ENCODE data around the gene NRG3.
A peak's percentile ranks its signal among the peaks of the same experiment; 100 is the strongest.

NRG3 gene

DNA sequence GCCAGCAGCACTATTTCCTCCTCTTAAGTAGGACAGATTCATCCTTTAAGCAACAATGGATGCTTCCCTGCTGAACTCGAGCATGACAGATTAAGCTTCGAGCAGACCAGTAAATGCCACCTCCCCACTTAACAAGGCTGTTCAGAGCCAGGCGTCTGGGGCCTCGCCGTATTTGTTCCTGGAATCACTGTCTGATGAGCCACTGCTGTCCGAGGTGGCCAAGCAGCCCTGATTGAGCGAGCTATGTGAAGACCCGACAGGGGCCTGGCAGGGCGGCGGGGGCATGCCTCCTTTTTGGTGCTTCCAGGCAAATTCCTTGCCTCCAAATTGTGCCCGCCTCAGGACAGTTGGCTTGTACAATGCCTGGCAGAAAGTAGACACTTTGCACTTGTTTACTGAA, 862.6 kb downstream of the NRG3 start:
- no peak for DNase-seq

DNA sequence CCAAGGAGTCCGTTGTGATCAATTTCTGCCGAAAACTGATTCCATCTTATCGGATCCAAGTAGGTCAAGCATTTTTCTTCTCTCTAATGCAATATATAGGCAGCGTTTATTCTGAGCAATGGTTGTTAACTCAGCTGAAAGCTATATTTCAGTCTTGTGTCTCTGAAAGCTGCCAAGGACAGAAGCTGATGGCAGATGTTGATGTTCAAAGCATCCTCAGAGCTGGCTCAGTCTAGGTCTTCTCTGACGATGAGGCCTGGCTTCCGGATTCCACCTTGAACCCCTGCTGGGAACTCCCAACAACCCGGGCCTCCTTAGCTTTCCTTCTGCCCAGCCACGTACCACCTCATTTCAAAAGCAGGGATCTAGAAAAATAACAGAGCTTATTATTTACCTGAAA, 863.6 kb downstream of the NRG3 start:
- no peak for DNase-seq

DNA sequence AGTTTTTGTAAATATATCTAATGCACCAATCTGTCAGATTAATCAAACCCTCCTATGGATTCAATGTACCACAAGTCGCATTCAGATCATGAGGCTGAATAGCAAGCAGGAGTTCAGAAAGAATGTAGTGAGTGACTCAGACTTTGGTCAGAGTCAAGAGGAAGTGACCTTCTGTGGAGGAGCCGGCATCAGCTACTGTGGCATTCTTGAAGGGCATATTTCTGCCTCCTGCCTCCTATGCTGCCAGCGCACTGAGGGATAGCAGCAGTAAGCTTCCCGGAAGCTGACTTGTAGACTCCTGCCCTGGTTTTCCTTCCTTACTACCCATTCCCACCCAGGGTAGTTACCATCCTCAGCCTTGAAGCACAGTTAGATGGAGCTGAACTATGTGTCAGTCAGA, 867.5 kb downstream of the NRG3 start:
- DNase-seq: no peak

DNA sequence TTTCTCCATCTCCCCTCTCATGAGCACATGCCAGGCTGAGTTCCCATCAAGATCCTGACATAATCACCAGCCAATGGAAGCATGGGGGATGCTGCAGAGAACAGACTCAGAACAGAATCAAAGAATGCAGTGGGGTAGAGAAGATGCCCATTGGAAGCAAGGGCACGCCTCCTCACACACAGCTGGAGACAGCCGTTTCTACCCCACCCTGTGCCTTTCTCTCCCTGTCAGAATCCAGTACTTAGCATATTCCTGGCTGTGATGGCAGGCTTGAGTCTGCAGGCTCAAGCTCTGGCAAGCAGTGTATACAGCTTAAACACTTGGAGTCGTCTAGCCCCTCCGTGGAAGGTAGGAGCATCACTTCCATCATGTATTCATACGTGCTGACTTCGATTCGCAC, 867.9 kb downstream of the NRG3 start:
- DNase-seq: no peak

DNA sequence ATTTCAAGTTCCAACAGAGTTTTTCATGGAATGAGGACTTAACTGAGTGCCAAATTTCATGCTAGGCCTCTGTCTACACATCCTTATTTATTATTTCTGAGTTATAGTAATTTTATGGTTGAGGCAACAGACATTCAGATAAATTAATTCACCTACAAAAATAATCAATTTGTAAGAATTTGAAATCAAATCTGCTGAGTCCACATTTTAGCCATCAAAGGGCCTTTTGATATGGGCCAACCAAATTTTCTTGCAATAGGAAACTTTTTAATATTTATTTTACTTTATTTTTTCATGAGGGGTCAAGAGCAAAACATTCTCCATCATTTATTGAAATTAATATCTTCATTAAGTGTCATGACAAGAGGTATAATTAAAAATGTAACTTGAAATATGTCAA, 875.5 kb downstream of the NRG3 start:
- no peak for DNase-seq

DNA sequence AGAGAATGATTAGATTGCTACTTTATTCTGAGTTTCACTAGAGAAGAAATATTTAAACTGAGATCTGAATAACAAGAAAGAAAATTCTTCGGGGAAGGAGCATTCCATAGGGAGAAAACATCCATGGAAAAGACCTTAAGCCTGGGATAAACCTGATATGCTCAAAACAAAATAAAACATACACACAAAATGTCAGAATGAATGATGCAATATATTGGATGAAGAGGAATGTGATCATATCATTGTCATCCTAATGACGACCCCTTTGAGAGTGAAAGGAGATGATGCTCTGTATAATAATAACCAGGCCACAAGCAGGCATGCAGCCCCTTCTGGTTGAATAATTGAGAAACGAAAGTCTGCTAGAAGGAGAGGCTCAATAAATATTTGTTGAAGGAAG, 882.4 kb downstream of the NRG3 start:
- no peak for DNase-seq

DNA sequence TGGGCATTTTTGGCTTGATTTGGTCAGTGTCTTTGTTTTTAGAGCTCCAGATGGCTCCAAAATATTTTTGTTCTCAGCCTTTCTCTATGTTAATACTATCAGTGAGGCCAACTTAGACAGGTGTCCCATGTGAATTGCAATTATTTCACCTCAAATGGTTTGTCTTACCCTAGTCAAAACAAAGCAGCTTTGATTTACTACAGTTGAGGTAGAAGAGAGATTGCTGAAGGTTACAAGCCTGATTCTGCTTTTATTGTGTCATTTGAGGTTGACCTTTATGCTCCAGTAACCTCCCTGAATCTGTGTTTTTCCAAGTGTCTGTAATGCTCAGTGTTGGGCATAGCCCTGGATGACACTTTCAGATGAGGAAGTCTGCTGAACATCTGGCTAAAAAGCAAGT, 882.9 kb downstream of the NRG3 start:
- no peak for DNase-seq

DNA sequence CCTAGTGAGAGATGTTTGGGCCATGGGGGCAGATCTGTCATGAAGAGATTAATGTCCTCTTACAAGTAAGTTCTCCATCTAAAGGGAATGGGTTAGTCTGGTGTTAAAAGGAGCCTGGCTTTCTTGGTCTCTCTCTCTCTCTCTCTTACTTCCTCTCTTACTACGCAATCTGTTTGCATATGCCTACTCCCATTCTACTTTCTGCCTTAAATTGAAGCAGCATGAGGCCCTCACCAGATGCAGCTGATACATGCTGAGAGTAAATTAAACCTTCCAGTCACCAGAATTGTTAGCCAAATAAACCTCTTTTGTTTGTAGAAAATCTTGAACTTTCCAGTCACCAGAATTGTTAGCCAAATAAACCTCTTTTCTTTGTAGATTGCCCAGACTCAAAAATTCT, 884.1 kb downstream of the NRG3 start:
- DNase-seq: no peak

DNA sequence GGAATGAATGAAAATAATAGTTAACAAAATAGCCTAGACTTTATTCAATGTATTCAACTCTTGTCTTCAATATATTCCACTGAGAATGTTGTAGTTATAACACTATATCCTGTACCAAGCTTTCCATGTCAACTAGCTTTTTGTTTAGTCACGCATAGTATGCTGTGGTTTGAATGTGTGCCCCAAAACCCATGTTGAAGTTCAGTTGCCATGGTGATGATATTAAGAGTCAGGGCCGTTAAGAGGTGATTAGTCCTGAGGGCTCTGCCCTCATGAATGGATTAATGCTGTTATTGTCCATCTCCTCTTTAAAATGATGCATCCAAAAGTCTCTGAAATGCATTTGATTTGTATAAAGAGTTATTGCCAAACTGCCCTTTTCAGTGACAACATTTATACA, 887.6 kb downstream of the NRG3 start:
- no peak for DNase-seq

DNA sequence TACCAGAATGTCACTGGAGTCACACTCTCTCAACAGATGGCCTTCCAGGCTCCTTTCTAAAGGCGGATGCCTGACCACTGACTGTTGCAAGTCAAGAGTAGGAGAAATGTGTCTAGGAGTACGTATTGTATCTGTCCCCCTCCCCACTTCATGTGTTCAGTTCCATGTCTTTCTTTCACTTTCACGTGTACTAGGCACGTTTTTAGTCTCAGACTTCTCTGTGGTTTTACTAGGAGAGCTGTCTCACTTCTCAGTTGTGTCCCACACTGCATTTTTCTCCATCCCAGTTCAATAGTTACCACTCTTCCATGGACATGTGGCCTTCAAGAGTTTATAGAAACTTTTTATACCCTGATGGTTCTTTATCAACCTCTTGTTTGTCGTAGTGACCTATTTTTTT, 893.0 kb downstream of the NRG3 start:
- no peak for DNase-seq

DNA sequence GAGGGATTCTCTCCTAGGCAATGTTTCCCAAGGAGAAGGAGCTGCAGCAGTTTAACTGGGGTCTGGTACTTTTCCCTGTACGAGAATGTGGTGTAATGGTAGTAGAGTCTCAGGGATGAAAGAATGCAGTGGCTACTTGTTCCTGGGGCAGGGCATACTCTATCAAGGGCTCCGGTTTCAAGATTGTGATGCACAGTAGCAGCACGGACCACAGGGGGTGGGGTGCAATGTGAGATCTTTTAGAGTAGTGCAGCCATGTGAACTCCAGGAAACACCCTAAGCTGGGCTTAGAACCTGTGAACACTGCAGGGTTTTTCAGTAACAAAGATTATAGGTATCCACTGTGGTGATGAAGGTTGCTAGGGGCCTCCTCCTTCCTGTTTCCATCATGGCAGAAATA, 903.9 kb downstream of the NRG3 start:
- DNase-seq: no peak

DNA sequence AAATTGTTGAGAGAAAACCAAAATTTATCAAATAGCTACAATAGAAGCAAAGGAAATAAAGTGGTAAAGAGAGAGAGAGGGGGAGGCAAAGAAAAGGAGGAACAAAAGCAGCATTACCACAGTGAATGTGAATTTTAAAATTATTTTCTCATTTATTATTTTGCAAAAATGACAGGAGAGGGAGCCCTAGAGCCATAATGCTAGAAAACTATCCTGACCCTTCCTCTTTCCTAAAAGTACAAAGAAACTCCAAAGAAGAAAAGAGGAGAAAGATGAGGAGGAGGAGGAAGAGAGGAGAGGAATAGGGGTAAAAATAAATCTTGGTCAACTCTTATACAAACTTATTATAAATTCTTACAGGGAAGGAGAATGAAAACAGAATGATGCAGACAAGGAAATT, 921.5 kb downstream of the NRG3 start:
- no peak for DNase-seq

DNA sequence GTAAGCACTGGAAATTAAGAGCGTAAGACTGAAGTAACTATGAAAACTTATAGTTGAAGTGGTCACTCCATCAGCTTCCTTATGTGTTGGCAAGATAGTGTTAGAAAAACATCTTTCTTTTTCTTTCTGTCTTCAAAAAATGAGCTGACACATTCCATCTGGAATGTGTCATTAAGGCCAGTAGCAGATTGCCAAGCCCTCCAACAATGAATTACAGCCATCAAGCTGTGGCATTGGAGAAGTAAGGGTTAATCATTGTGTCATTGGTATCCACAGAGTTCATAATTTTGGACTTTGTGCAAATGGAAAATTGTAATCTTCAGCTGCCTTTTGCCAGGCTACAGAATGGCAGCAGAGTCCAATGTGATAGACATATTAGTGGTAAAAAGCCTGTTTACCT, 926.3 kb downstream of the NRG3 start:
- no peak for DNase-seq

DNA sequence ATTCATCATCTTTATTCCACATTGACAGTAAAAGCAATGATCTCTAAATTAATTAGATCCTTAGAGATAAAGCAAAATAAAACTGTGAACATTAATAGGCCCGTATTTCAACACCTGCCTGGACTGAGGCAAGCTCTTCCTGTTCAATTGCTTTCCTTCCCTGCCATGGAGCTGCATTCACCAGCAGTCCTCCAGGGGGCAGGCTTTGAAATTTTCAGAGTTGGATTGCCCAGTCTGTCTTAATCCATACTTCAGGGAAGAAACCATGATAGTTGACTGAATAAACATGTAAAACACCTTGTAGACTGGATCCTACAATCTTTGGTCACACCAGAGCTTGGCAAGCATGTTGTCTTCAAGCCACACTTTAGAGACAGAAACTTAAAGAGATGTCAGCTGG, 936.6 kb downstream of the NRG3 start:
- no peak for DNase-seq

DNA sequence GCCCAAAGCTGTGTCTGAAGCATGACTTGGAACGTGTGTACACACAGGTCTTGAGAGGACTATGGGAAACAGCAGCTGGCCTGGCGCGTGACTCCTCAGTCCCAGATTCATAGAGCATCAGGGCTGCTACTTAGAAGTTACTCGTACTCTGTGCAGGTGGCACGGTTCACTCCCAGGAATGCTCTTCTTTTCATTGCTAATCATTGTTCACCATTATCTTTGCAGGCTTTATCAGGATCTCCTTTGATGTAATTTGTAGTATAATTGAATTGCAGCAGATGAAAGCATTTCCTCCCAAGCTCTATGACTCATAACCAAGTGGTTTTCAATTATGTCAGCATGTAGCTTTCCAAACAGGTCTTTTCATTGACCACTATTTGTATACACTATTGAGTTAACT, 938.9 kb downstream of the NRG3 start:
- DNase-seq: peak; percentile 37

DNA sequence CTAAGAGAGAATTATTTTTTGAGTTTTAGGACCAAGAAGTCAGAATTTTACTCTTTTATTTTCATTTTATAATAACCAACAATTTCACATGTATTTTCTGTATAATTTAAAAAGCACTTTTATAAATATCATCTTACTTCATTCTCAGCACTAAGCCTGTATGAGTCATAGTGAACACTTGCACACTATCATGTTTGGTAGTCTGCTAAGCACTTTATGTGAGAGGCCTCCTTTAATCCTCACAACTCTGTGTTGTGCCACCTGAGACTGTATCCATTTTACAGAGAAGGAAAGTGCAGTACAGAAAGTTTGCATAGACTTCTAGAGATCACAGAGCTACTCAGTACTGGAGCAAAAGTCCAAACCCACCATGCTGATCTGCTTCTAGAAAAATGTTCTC, 939.6 kb downstream of the NRG3 start:
- DNase-seq: no peak

DNA sequence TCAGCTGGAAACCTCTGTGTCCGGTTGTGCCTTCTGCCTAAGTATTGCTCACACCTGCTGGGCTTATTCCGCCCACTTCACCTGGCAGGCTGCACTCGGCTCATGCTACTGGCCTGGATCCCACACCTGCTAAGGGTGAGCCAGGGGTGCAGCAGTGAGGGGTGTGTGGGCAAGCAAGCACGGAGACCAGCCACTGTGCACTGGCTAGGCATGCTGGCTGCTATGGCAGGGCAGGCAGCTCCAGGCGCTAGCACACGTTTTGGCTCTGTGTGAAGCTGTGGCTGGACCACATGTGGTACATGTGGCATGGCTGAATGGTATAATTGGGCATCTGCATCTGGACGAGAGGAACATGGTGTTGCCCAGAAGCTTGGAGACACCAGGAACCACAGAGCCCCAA, 940.7 kb downstream of the NRG3 start:
- peak; percentile 34 for DNase-seq

DNA sequence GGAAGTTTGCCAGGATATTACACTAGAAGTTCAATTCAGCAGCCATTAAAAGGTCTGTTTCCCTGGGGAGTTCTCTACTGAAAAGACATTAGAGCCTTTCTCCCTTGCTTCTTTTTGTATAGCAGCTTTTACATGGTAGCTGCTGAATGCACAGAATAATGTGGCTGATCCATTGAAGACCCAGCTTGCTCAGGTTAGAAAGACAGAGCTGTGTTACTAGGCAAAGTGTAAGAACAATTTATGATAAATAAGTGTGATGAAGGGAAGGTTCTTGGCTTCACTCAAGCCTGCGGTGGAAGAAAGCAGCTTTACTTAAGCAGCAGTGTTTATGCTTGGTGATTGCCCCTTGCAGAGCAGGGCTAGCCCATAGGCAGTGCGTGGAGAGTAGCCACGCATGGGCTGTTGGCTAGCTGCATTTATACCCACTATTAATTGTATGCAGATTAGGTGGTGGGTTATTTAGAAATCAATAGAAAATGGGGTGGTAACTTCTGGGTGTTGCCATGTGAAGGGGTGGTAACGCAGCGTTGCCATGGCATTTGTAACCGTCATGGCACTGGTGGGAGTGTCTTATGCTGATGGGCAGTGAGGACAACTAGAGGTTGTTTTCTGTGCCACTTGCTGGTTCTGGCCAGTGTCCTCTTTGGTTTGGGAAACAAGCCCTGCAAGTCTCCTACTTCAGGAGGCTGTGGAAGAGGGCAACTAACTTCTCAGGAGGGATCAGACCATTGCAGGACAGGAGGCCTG, 942.9 kb downstream of the NRG3 start:
- DNase-seq: no peak

DNA sequence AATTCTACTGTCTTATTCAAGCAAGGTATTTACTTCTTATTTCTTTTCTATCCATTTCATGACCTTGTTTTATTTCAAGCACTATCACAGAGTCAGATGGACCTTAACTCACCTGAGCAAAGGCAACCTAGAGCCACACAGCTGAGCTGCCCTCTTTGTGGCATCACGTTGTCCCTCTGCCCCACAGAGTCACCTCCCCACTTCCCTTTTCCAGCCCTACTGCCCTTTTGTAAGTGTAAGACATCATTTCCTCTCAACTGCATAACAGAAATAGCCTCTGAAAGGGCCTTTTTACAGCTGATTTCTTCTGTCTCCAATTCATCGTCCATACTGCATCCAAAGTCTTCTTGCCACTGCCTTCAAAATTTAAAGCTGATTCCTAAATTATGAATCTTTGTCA, 946.0 kb downstream of the NRG3 start:
- no peak for DNase-seq

DNA sequence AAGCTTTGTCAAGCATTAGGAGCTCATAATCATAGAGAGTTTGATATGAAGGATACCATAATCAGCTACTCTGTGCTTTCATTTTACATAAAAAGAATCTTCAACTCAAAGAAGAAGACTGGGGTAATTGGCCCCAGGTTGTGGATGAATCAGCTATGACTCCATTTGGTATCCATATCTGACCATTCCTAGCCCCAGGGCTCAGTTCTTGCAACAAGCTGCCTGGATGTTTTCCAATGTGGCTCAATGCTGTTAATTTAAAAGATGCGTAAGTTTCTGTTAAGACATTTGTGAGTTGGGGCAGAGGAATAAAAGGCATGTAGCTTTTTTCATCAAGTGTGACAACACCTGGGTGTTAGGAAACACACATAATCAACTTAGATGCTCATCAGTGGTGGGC, 951.1 kb downstream of the NRG3 start:
- no peak for DNase-seq

DNA sequence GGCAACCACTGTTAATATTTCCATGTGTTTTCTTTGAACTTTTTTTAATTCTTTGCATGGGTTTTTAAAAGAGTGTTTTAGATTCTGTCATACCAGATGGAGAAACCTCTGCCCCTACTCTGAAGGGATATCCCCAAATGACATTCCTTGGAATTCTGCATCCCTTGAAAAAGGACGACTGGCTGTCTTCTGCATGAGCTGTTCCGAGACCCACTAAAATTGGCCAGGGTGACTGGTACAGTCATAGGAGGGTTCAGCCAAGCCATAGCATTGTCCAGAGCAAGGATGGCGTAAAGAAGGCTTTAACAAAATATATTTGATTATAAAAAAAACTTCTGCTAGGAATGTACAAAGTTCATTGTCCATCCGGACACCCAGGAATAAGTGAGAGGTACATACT, 952.9 kb downstream of the NRG3 start:
- no peak for DNase-seq

DNA sequence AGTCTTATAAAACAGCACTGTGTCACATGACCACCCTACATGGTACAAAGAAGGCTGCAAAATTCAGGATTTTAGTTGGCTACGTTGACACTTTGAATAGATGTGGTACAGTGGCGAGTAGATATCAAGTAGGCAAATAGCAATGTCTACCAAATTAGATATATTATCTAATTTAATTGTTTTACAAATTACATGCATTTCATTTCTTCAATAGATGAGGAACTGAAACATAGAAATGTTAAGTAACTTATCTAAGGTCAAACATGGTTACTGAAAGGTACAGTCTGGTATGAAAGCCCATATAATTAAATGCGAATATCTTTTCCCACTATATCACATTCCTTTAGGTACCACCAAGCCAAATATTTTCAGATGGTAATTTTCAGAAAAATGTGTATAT, 972.2 kb downstream of the NRG3 start:
- DNase-seq: no peak

DNA sequence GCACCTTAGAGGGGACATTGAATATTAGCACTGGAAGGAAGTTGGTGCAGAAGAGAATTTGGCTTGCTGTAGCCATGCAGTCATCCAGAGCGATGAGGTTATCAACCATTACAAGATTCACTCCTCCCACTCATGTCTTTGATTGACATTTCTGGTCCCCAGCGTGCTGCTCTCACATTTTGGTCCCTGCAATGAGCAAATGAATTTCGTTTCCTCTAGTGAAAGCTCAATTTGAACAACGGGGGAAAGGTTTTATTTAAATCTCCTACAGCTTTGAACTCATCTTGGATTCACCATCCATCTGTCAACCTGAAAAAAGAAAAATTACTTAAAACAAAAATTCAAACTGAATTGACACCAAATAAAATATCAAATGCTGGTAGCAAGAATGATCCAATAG, 975.2 kb downstream of the NRG3 start:
- DNase-seq: no peak

DNA sequence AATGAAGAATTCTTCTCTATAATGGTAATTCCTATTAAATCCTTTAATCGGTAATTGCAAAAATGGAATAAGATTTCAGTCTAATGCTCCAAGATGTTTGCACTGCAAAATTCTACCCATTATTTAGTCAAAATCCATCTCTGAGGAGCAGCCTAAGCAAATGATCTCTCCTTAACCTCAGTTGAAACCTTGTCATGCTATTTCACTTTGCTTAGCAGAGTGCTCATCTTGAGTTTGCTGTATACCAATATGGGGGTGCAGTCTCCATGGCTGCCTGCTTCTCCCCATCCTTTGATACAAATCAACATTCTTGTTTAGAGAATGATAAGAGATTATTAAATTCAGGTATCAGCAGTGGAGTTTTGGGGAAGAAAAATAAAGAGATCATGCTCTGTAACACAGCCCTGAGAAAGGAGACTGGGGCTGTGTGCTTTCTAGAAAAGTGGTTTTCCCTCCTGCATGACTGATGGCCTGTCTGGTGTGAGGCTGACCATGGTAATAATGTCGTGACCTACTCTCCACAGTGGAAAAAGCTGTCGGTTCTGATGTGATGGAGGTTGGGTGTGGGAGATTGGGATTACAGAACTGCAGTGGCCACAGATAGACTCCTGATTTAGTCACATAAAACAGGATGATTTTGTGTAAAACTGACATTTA, 982.1 kb downstream of the NRG3 start:
- DNase-seq: no peak

DNA sequence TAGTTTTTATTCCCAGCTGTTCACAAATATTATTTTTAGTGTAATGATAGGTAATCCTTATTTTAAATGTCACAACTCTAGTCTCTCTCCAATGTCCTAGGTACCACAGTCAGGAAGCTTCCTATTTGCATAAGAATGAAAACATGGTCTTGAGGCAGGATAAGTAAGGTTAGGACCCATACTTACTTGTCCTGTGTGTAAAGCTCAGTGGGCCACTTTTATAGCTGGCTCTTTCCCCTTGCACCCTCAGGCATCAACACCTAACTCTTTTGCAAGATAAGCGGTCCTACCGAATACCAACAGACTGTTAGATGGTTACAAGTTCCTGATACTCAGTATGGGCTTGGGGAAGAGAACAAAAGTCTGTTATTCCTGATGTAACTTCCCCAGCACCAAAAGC, 986.9 kb downstream of the NRG3 start:
- no peak for DNase-seq

All from NCI-H510A (cell line).